ENCODE measurements around the gene MBOAT7.

Gene MBOAT7

GRCh38 chr19:54193011-54193410 lies 3.6 kb upstream of the MBOAT7 start:
- peak overlapping the region; percentile 93 for H3K4me3 Mint-ChIP-seq
- DNase-seq = no peak
- peaks cover 5% of the 10 kb centered on the region for H3K27me3 Mint-ChIP-seq (ENCODE audit: low read depth, poor library complexity)
- H3K27ac Mint-ChIP-seq = peak overlapping the region; percentile 34
- peaks cover 38% of the 10 kb centered on the region for H3K36me3 Mint-ChIP-seq (ENCODE audit: low read depth)
- no peaks in the 10 kb centered on the region for H3K9me3 Mint-ChIP-seq
- TF ChIP-seq, protein P1, sequence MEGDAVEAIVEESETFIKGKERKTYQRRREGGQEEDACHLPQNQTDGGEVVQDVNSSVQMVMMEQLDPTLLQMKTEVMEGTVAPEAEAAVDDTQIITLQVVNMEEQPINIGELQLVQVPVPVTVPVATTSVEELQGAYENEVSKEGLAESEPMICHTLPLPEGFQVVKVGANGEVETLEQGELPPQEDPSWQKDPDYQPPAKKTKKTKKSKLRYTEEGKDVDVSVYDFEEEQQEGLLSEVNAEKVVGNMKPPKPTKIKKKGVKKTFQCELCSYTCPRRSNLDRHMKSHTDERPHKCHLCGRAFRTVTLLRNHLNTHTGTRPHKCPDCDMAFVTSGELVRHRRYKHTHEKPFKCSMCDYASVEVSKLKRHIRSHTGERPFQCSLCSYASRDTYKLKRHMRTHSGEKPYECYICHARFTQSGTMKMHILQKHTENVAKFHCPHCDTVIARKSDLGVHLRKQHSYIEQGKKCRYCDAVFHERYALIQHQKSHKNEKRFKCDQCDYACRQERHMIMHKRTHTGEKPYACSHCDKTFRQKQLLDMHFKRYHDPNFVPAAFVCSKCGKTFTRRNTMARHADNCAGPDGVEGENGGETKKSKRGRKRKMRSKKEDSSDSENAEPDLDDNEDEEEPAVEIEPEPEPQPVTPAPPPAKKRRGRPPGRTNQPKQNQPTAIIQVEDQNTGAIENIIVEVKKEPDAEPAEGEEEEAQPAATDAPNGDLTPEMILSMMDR (IDR thresholded peaks at IDR 0.05) = no peak
- peaks cover 28% of the 10 kb centered on the region for H3K4me1 Mint-ChIP-seq

- H3K27me3 Mint-ChIP-seq (ENCODE audit: low read depth, poor library complexity) = peaks cover 5% of the 10 kb centered on the region
- H3K4me3 Mint-ChIP-seq = peak overlapping the region; percentile 93
- DNase-seq = no peak
- TF ChIP-seq, protein P1 (IDR thresholded peaks at IDR 0.05) = no peak
- peaks cover 35% of the 10 kb centered on the region for H3K36me3 Mint-ChIP-seq (ENCODE audit: low read depth)
- H3K4me1 Mint-ChIP-seq = peaks cover 39% of the 10 kb centered on the region
- H3K9me3 Mint-ChIP-seq = no peaks in the 10 kb centered on the region
- peak overlapping the region; percentile 99 for H3K27ac Mint-ChIP-seq
Observed at GRCh38 chr19:54191811-54192453, 2.6 kb upstream of the MBOAT7 start.

- Mint-ChIP-seq H3K27me3 (ENCODE audit: low read depth, poor library complexity) (peaks cover 5% of the 10 kb centered on the region), H3K4me3 (peak within 1 kb of the TSS; percentile 93), H3K27ac (peak within 1 kb of the TSS; percentile 100), H3K9me3 (no peaks in the 10 kb centered on the region), H3K36me3 (ENCODE audit: low read depth) (peaks cover 38% of the 10 kb centered on the region), H3K4me1 (peaks cover 43% of the 10 kb centered on the region)
- TF ChIP-seq, protein P1 (IDR thresholded peaks at IDR 0.05) = no peak
- peak; percentile 90 for DNase-seq
Observed at GRCh38 chr19:54191011-54191810, 1.8 kb upstream of the MBOAT7 start, which contains the start of gene TSEN34. TSEN34 (plus strand) TSS chr19:54191308; CDS start chr19:54191365, 57 bp downstream.

GRCh38 chr19:54190503-54191010 lies 1.2 kb upstream of the MBOAT7 start:
- peaks cover 43% of the 10 kb centered on the region for H3K4me1 Mint-ChIP-seq
- peak overlapping the region; percentile 93 for H3K4me3 Mint-ChIP-seq
- H3K27me3 Mint-ChIP-seq (ENCODE audit: low read depth, poor library complexity) = peaks cover 5% of the 10 kb centered on the region
- TF ChIP-seq, protein P1 (IDR thresholded peaks at IDR 0.05) = no peak
- H3K9me3 Mint-ChIP-seq = no peaks in the 10 kb centered on the region
- peak; percentile 100 for DNase-seq
- peak overlapping the region; percentile 100 for H3K27ac Mint-ChIP-seq
- H3K36me3 Mint-ChIP-seq (ENCODE audit: low read depth) = peaks cover 37% of the 10 kb centered on the region

DNA sequence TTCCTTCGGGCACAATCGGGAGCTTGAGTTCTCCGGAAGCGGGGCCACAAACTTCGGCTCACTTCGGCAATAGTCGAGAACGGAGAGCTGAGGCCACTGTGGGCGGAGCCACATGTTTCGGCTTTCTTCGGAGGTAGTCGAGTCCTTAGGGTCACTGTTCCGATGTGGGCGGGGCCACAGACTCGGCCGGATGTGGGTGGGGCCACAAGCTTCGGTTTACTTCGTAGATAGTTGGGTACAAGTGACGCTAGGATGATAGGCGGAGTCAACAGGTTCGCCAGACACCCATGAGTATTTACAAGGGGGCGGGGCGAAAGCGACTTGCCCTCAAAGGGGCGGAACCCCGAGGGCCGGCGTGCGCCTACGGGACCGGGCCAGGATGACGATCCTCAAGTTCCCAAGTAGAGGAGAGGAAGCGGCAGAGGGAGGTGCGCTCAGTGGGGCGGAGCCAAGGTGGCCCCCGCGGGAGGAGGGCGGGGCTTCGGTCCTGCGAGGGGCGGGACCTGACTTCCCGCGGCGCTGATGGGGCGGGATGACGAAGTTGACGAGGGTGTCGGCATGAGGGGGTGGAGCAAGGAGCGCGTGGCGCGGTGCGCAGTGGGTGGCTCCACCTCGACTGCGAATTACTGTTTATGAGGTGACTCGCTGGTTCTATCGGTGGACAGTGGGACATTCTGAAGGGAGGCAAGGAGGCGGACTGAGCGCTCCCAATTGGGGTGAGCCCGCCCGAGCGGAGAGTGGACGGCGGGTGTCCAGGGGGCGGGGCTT lies 539 bp upstream of the MBOAT7 start:
- H3K9me3 Mint-ChIP-seq = no peaks in the 10 kb centered on the region
- peaks cover 43% of the 10 kb centered on the region for H3K4me1 Mint-ChIP-seq
- TF ChIP-seq, protein P1 (IDR thresholded peaks at IDR 0.05) = no peak
- peaks cover 5% of the 10 kb centered on the region for H3K27me3 Mint-ChIP-seq (ENCODE audit: low read depth, poor library complexity)
- peaks cover 35% of the 10 kb centered on the region for H3K36me3 Mint-ChIP-seq (ENCODE audit: low read depth)
- DNase-seq = peak; percentile 100
- peak overlapping the region; percentile 93 for H3K4me3 Mint-ChIP-seq
- H3K27ac Mint-ChIP-seq = peak overlapping the region; percentile 100
